Ishikawa (cell line): ENCODE data around the gene TP53BP2.

Source experiments
- CEBPB ChIP-seq: IDR thresholded peaks from 2 replicates; pipeline ENCODE4 v1.6.1; 2012
- RAD21 ChIP-seq: IDR thresholded peaks from 2 replicates; pipeline ENCODE4 v1.6.1; 2012; ENCODE audit warnings: low read depth
- REST ChIP-seq: IDR thresholded peaks from 2 replicates; pipeline ENCODE4 v1.6.1; 2012; ENCODE audit warnings: low read depth, mild to moderate bottlenecking

- no peak for TF ChIP-seq RAD21
- TF ChIP-seq CEBPB: no peak
- TF ChIP-seq REST: no peak
These were observed 80.6 kb downstream of the TP53BP2 start for GRCh38 chr1:223765036-223765718.
